GM12875 (cell line): ENCODE data around the gene PLEKHM2.

ENCODE experiments used
- H3K4me3 ChIP-seq: one replicate; pipeline ENCODE4 v1.5.1; 2011; ENCODE audit warnings: low read depth, low read length, control low read depth
- TF ChIP-seq, protein P1 (sequence below): IDR thresholded peaks from 2 replicates; pipeline ENCODE4 v1.5.1; 2011; ENCODE audit warnings: low read depth, mild to moderate bottlenecking, control low read depth, inconsistent platforms, low read length, moderate library complexity, borderline replicate concordance; ENCODE audit not compliant: insufficient read depth

The PLEKHM2 gene

DNA sequence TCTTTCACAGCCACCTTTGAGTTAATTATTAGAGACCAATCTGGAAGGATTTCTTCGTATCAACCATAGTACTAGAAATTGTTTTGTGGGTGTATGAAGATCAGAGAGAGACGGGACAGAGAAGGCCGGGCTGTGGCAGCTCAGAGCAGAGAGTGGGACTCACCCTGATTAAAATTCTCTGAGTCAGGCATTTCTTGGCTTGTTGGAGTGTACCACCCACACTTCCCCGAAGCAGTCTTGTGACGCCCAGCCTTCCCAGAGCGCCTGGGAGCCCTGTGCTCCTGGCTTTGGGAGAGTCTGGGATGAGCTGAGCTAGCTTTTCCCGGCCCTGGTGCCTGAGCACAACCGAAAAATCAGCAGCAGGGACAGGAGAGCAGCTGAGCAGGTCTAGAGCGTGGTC, 19.4 kb downstream of the PLEKHM2 start:
- TF ChIP-seq, protein P1, sequence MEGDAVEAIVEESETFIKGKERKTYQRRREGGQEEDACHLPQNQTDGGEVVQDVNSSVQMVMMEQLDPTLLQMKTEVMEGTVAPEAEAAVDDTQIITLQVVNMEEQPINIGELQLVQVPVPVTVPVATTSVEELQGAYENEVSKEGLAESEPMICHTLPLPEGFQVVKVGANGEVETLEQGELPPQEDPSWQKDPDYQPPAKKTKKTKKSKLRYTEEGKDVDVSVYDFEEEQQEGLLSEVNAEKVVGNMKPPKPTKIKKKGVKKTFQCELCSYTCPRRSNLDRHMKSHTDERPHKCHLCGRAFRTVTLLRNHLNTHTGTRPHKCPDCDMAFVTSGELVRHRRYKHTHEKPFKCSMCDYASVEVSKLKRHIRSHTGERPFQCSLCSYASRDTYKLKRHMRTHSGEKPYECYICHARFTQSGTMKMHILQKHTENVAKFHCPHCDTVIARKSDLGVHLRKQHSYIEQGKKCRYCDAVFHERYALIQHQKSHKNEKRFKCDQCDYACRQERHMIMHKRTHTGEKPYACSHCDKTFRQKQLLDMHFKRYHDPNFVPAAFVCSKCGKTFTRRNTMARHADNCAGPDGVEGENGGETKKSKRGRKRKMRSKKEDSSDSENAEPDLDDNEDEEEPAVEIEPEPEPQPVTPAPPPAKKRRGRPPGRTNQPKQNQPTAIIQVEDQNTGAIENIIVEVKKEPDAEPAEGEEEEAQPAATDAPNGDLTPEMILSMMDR, result no peak
- H3K4me3 ChIP-seq, result no peak overlapping the region

DNA sequence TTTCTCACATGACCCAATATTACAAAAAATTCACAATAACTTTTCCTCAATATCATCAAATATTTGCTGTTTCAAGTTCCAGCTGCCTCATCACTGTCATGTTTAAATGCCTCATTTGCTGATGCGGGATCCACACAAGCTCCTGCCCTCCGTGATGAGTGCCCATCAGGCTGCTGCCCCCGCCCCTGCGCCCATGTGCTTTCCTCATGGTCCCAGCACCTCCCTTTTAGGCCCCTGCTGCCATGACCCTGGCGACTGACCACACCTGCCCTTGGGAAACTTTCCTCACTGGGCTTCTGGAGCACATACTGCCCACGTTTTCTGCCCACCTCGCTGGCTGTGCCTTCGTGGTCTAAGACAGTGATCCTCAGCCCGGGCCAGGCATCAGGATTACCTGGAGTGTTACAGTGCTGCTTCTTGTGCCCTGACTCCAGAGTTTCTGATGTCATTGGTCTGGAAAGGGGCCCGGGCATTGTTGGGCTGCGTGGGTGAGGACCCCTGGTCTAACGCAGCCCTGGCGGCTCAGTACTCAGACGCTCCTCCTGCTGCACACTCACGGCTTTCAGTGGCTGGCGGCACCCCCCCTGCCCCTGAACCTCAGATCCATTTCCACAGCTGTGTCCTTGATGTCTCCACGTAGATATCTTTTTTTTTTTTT, 20.5 kb downstream of the PLEKHM2 start:
- TF ChIP-seq, protein P1, result no peak
- no peak overlapping the region for H3K4me3 ChIP-seq

DNA sequence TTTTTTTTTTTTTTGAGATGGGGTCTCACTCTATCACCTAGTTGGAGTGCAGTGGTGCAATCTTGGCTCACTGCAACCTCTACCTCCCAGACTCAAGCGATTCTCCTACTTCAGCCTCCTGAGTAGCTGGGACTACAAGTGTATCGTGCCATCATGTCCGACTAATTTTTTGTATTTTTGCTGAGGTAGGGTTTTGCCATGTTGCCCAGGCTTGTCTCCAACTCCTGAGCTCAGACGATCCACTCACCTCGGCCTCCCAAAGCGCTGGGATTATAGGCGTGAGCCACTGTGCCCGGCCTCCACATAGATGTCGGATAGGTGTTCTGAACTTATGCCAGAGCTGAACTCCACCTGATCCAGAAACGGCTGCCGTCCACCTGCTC, 21.1 kb downstream of the PLEKHM2 start:
- TF ChIP-seq, protein P1, result no peak
- H3K4me3 ChIP-seq, result no peak overlapping the region

DNA sequence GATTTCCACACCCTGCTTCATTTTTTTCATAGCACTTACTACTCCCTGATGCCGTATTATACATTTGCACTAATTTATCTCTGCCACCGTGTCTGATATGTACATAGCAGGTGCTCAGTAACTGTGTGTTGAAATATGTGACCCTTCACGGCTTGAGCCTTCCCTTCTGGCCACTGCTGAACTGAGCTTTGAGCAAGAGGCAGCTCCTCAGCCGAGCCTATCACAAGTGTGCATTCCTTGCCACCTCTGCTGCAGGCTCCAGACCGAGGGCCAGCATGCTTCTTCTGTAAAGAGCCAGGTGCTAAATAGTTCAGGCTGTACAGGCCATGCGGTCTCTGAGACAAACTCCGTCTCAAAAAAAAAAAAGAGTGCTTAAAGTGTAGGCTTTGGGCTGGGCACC, 22.6 kb downstream of the PLEKHM2 start:
- TF ChIP-seq, protein P1, result no peak
- H3K4me3 ChIP-seq, result no peak overlapping the region

DNA sequence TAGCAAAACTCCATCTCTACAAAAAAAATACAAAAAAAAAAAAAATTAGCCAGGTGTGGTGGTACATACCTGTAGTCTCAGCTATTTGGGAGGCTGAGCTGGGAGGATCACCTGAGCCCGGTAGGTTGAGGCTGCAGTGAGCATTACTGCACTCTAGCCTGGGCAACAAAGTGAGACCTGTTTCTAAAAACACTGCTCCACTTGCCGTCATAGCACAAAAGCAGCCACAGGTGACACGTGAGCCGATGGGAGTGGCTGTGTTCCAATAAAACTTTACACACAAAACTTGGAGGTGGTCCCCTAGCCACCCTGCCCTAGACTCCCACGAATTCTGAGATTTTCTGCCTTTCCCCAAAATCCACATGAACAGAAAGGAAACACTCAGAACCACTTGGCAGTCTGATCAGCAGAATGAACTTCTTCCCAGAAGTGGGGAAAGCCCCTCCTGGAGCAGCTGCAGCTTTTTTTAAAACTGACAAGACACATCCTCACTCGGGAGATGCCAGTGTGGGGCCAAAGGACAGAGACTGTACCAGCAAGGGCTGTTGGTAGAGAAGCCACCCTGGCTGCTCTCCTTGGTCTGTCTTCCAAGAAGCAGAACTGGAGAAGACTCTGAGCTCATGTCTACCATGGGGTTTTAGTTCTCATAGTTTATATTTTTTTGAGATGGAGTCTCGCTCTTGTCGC, 23.3 kb downstream of the PLEKHM2 start:
- no peak overlapping the region for H3K4me3 ChIP-seq
- TF ChIP-seq, protein P1, result no peak

DNA sequence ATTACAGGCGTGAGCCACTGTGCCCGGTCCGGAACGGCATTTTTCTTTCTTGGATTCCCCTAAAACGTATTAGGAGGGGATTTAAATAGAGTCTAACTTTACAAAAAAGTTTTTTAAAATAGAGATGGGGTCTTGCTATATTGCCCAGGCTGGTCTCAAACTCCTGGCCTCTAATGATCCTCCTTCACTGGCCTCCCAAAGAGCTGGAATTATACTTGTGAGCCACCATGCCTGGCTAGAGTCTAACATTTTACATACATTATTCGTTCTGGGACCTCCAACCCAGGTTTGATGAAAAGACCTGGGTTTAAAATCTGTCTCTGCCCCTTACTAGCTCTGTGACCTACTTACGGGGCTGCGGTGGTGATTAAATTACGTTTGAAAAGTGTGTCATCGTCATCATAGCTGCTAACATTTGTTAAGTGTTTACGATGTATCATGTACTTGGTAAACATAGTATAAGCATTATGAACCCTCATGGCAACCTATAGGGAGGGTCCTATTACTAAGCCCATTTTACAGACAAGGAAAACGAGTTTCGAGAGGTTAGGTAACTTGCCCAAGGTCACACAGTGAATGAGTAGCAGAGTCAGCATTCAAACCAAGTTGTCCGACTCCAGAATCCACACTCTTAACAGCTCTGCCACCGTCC, 24.5 kb downstream of the PLEKHM2 start:
- no peak overlapping the region for H3K4me3 ChIP-seq
- TF ChIP-seq, protein P1, result no peak
